Endodermal cell (in vitro differentiated cells): ENCODE data around the gene DAZAP2. TPM values are rescaled to one million over a fixed set of nuclear protein-coding genes. Genes with fewer than 3 reads are reported as not detected.
A peak's percentile ranks its signal among the peaks of the same experiment; 100 is the strongest.

Source experiments
- DNase-seq: peaks from one replicate; pipeline ENCODE4 v3.0.0-alpha.2; 2017
- H3K27ac ChIP-seq: 2 replicates; pipeline ENCODE4 v1.5.1; 2013; ENCODE audit warnings: mild to moderate bottlenecking, low read depth, low read length, moderate library complexity
- H3K27me3 ChIP-seq: 2 replicates; pipeline ENCODE4 v1.6.1; 2013; ENCODE audit warnings: mild to moderate bottlenecking, low read length, moderate library complexity; ENCODE audit not compliant: insufficient read depth, control insufficient read depth, poor library complexity, severe bottlenecking
- H3K36me3 ChIP-seq: 2 replicates; pipeline ENCODE4 v1.7.0; 2013; ENCODE audit warnings: mild to moderate bottlenecking, low read length, moderate library complexity; ENCODE audit not compliant: control insufficient read depth, insufficient read depth
- H3K4me1 ChIP-seq: one replicate; pipeline ENCODE4 v1.7.0; 2013; ENCODE audit warnings: low read length; ENCODE audit not compliant: control insufficient read depth, insufficient read depth
- H3K4me3 ChIP-seq: 2 replicates; pipeline ENCODE4 v1.5.1; 2013; ENCODE audit warnings: mild to moderate bottlenecking, low read length, moderate library complexity
- H3K9ac ChIP-seq: 2 replicates; pipeline ENCODE4 v1.6.1; 2013; ENCODE audit warnings: mild to moderate bottlenecking, low read length, moderate library complexity; ENCODE audit not compliant: poor library complexity, severe bottlenecking; ENCODE audit errors: extremely low read depth
- H3K9me3 ChIP-seq: 2 replicates; pipeline ENCODE4 v1.6.1; 2013; ENCODE audit warnings: mild to moderate bottlenecking, low read length, moderate library complexity; ENCODE audit not compliant: control insufficient read depth
- H3K27ac Mint-ChIP-seq: 2 replicates; pipeline ENCODE4 v1.8.0; 2020; ENCODE audit warnings: mixed read lengths
- H3K27me3 Mint-ChIP-seq: 2 replicates; pipeline ENCODE4 v1.8.0; 2021; ENCODE audit warnings: mild to moderate bottlenecking, mixed read lengths; ENCODE audit not compliant: insufficient read depth
- H3K36me3 Mint-ChIP-seq: 2 replicates; pipeline ENCODE4 v1.8.0; 2020; ENCODE audit warnings: low read depth, mixed read lengths
- H3K4me1 Mint-ChIP-seq: 2 replicates; pipeline ENCODE4 v1.8.0; 2020; ENCODE audit warnings: mixed read lengths
- H3K4me3 Mint-ChIP-seq: 2 replicates; pipeline ENCODE4 v1.8.0; 2020; ENCODE audit warnings: mild to moderate bottlenecking, moderate library complexity, mixed read lengths
- H3K9me3 Mint-ChIP-seq: 2 replicates; pipeline ENCODE4 v1.8.0; 2020; ENCODE audit warnings: mild to moderate bottlenecking, mixed read lengths
- WGBS, 2 experiments: methylation state at CpG; one replicate each; pipeline versions ENCODE4 v1.1.5 to v1.1.7; 2013; ENCODE audit warnings: missing lambda C conversion rate in 2 of 2, mixed read lengths in 1 of 2; ENCODE audit not compliant: insufficient coverage in 1 of 2, insufficient read length in 1 of 2; 5-methylcytosine and 5-hydroxymethylcytosine counted together
- total RNA-seq, 2 donors: library from RNA; stranded (reverse); fragmentation: NEBNext Ultra II Directional in 1 of 2; extraction: Animal tissue kit (Norgen Biotek cat#: 25700) in 1 of 2; gene quantifications; 2 replicates in 1 of 2; 3 replicates in 1 of 2; pipeline ENCODE4 v1.2.1, GENCODE V29; 2021
- TF ChIP-seq, protein P1 (sequence below): fragments of 200-600 bp; sonication (generic); conservative IDR thresholded peaks from 2 replicates; pipeline ENCODE4 v1.5.0; 2021; ENCODE audit warnings: antibody characterized with exemption, mild to moderate bottlenecking

DAZAP2 gene
- total RNA-seq, 2 donors from 2014 or later = 31.5 to 42.7 TPM

DNA sequence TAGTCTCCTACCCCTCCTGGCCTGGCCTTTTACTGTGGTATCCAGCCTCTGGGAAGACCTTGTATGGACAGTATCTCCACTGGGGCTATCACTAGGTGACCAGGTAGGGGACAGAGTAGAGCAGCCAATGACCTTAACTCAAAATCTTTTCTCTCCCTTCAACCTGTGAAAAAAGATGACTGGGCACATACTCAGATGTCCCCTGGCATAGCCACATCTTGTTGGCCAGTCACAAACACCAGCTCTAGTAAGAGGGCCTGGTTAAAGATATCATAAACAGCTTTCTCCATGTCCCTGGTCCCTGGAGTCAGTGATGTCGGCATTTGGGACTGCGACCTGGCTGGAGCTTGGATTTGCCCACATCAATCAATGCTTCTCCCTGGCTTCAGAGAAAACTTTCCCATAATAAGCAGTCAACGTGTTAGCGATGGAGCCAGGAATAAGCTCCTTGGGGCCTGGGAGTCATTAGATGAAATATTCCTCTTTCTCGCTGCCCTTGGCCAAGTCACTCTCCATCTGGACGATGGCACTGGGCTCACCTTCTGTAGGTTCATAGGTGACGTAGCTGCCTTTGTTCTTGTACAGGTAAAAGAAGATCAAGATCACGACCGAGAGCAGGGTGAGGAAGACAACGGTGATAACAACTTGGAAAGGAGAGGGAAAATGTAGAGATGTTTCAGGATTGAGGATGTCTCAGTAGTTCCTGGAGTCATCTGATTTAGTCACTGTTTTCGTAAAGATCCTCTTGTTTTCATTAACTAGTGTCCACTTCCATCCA is 7.0 kb downstream of the DAZAP2 start:
- Mint-ChIP-seq H3K36me3 (peaks cover 58% of the 10 kb centered on the region), H3K27ac (peak overlapping the region; percentile 37)

DNA sequence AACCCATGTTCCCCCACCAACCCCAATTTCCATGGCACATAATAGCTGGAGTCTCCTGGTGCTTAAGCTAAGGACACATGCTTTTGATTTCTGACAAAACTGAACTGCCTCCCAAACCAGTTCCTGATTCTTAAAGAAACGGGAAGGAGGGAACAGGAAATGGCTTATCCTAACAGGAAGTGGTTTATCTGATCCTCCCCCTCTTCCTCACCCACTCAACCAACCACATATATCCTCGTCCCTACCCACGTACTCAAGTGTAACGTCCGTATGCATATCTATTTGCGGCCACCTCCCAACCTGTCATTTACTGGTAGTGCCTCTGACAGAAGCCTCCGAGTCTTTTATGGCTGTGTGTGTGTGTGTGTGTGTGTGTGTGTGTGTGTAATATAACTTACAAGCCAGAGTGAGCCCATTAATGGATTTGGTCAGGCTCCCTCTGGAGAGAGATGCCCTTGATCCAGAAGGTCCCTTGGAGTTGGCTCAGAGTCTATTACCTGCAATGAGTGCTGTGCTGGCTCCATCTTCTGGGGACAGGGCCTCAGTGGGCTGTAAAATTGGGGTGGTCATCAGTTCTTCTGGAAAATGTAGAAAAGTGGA is 7.7 kb downstream of the DAZAP2 start:
- no peak overlapping the region for H3K27ac ChIP-seq
- H3K27me3 Mint-ChIP-seq = no peaks in the 10 kb centered on the region
- no peaks in the 10 kb centered on the region for H3K9me3 Mint-ChIP-seq
- peak; percentile 55 for DNase-seq
- H3K9me3 ChIP-seq = no peaks in the 10 kb centered on the region
- 90 to 92% methylated on average over 2 to 7 of the region's 7 CpGs for WGBS, 2 experiments
- peaks cover 56% of the 10 kb centered on the region for H3K36me3 Mint-ChIP-seq
- H3K36me3 ChIP-seq = peaks cover 53% of the 10 kb centered on the region
- no peaks in the 10 kb centered on the region for H3K27me3 ChIP-seq
- H3K4me3 Mint-ChIP-seq = no peak overlapping the region
- H3K9ac ChIP-seq = no peak overlapping the region
- peaks cover 2% of the 10 kb centered on the region for H3K4me1 ChIP-seq
- TF ChIP-seq, protein P1, sequence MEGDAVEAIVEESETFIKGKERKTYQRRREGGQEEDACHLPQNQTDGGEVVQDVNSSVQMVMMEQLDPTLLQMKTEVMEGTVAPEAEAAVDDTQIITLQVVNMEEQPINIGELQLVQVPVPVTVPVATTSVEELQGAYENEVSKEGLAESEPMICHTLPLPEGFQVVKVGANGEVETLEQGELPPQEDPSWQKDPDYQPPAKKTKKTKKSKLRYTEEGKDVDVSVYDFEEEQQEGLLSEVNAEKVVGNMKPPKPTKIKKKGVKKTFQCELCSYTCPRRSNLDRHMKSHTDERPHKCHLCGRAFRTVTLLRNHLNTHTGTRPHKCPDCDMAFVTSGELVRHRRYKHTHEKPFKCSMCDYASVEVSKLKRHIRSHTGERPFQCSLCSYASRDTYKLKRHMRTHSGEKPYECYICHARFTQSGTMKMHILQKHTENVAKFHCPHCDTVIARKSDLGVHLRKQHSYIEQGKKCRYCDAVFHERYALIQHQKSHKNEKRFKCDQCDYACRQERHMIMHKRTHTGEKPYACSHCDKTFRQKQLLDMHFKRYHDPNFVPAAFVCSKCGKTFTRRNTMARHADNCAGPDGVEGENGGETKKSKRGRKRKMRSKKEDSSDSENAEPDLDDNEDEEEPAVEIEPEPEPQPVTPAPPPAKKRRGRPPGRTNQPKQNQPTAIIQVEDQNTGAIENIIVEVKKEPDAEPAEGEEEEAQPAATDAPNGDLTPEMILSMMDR = peak; percentile 28
- peak overlapping the region; percentile 37 for H3K27ac Mint-ChIP-seq
- H3K4me3 ChIP-seq = no peak overlapping the region
- peaks cover 26% of the 10 kb centered on the region for H3K4me1 Mint-ChIP-seq

More for the DNA sequence above, 7.0 kb downstream of the DAZAP2 start:
- H3K9me3 Mint-ChIP-seq = no peaks in the 10 kb centered on the region
- H3K4me3 Mint-ChIP-seq = no peak overlapping the region
- peaks cover 2% of the 10 kb centered on the region for H3K4me1 ChIP-seq
- DNase-seq = no peak
- H3K4me1 Mint-ChIP-seq = peaks cover 26% of the 10 kb centered on the region
- no peaks in the 10 kb centered on the region for H3K27me3 Mint-ChIP-seq
- 95 to 100% methylated on average over 6 to 11 of the region's 11 CpGs for WGBS, 2 experiments
- no peak overlapping the region for H3K4me3 ChIP-seq
- H3K9me3 ChIP-seq = no peaks in the 10 kb centered on the region
- H3K27ac ChIP-seq = no peak overlapping the region
- no peaks in the 10 kb centered on the region for H3K27me3 ChIP-seq
- peaks cover 59% of the 10 kb centered on the region for H3K36me3 ChIP-seq
- no peak overlapping the region for H3K9ac ChIP-seq
- TF ChIP-seq, protein P1 = no peak

DNA sequence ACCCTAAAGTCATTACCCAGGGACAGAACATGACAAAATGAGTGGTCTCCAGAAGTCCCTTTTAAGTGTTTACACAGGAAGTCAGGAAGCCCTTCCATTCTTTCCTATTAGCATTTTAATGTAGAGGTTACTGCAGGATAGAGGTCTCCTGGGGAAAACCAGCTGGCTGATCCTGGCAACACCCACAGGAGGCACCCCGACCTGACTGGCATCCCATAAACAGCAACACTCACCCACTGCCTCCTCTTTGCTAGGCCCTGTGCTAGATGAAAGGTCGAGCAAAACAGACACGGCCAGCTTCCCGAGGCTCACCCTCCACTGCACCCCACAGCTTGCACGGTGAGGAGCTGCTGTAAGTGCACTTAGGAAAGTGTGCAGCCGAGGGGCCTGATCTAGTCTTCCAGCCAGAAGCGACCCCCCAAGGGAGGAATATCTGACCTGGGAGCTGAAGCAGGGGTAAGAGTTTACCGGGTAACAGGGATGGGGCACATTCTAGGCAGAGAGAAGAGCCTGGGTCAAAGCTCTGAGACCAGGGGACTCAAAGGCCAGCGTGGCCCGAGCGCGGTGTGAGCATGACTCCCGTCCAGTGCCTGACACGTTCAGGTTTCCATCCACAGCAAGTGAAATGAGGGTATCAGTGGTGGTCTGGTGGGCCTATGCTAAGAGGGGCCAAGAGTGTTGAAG is 9.0 kb downstream of the DAZAP2 start:
- Mint-ChIP-seq H3K27ac (peak overlapping the region; percentile 90), H3K4me1 (peaks cover 29% of the 10 kb centered on the region), H3K36me3 (peaks cover 47% of the 10 kb centered on the region), H3K4me3 (no peak overlapping the region), H3K27me3 (no peaks in the 10 kb centered on the region), H3K9me3 (no peaks in the 10 kb centered on the region)
- H3K9me3 ChIP-seq = no peaks in the 10 kb centered on the region
- peak; percentile 67 for DNase-seq
- peaks cover 2% of the 10 kb centered on the region for H3K4me1 ChIP-seq
- no peak overlapping the region for H3K4me3 ChIP-seq
- no peak overlapping the region for H3K27ac ChIP-seq
- H3K9ac ChIP-seq = no peak overlapping the region
- no peaks in the 10 kb centered on the region for H3K27me3 ChIP-seq
- peaks cover 41% of the 10 kb centered on the region for H3K36me3 ChIP-seq
- 78 to 81% methylated on average over 12 to 14 of the region's 14 CpGs for WGBS, 2 experiments
- TF ChIP-seq, protein P1 = no peak
